ENCODE data around the gene KRT78.

GRCh38 chr12:52814710-52815155 is 34.1 kb downstream of the KRT78 start:
- no peak for TF ChIP-seq CTCF (IDR thresholded peaks at IDR 0.05; ENCODE audit: low read depth, low read length, missing input control)
- TF ChIP-seq GABPA (IDR thresholded peaks at IDR 0.05 in 1 of 2, conservative IDR thresholded peaks at IDR 0.05 in 1 of 2): no peak
- no peak for TF ChIP-seq FOXA1 (IDR thresholded peaks at IDR 0.05)
